A673 (cell line): Measurements from ENCODE around the gene RNASEH2A. TPM values are rescaled to one million over a fixed set of nuclear protein-coding genes. Genes with fewer than 3 reads are reported as not detected.

Experiments used
- BruUV-seq: library from RNA; stranded (reverse); fragments of 400-500 nt; replicated peaks from 2 replicates; lab custom pipeline; 2021; lab: Mats Ljungman, UMichigan
- CTCF ChIA-PET: fragments of 300-600 bp; sonication (Branson Sonifier 250); formaldehyde crosslinking; loops from one replicate; lab custom pipeline; 2022; ENCODE audit warnings: antibody characterized with exemption; lab: Charles Lee
- POLR2A ChIA-PET: fragments of 300-600 bp; sonication (Branson Sonifier 250); formaldehyde crosslinking; loops from one replicate; lab custom pipeline; 2022; ENCODE audit warnings: antibody characterized with exemption; ENCODE audit not compliant: low non-redundant PET; lab: Charles Lee
- DNase-seq: peaks from one replicate; pipeline ENCODE4 v3.0.0-alpha.2; 2015; ENCODE audit warnings: low spot score
- H3K27ac ChIP-seq: fragments of 200-600 bp; sonication (generic); 2 replicates; pipeline ENCODE4 v1.5.1; 2016; ENCODE audit warnings: mixed run types, low read depth, mild to moderate bottlenecking, mixed read lengths, antibody characterized with exemption, low read length; ENCODE audit not compliant: poor library complexity, severe bottlenecking
- H3K27me3 ChIP-seq: fragments of 200-600 bp; sonication (generic); replicated peaks from 2 replicates; pipeline ENCODE4 v1.6.1; 2017; ENCODE audit warnings: mixed run types, low read depth, mild to moderate bottlenecking, mixed read lengths, antibody characterized with exemption, low read length; ENCODE audit not compliant: insufficient read depth, poor library complexity
- H3K36me3 ChIP-seq: fragments of 200-600 bp; sonication (generic); 2 replicates; pipeline ENCODE4 v1.6.1; 2016; ENCODE audit warnings: mixed run types, mild to moderate bottlenecking, mixed read lengths, antibody characterized with exemption, low read length; ENCODE audit not compliant: insufficient read depth, poor library complexity, severe bottlenecking
- H3K4me1 ChIP-seq: fragments of 200-600 bp; sonication (generic); 2 replicates; pipeline ENCODE4 v1.6.1; 2017; ENCODE audit warnings: mixed run types, mild to moderate bottlenecking, mixed read lengths, antibody characterized with exemption, low read length; ENCODE audit not compliant: insufficient read depth, poor library complexity, severe bottlenecking
- H3K4me3 ChIP-seq: fragments of 200-600 bp; sonication (generic); 2 replicates; pipeline ENCODE4 v1.5.1; 2016; ENCODE audit warnings: low read depth, mixed run types, mild to moderate bottlenecking, mixed read lengths, low read length; ENCODE audit not compliant: poor library complexity, severe bottlenecking
- H3K9me3 ChIP-seq: fragments of 200-600 bp; sonication (generic); 2 replicates; pipeline ENCODE4 v1.6.1; 2016; ENCODE audit warnings: mixed run types, low read depth, mild to moderate bottlenecking, mixed read lengths, antibody characterized with exemption, low read length; ENCODE audit not compliant: poor library complexity, severe bottlenecking
- EZH2 ChIP-seq: fragments of 200-600 bp; sonication (generic); IDR thresholded peaks from 2 replicates; pipeline ENCODE4 v1.6.1; 2017; ENCODE audit warnings: borderline replicate concordance, low read depth, mild to moderate bottlenecking, mixed read lengths, antibody characterized with exemption, low read length; ENCODE audit not compliant: poor library complexity, severe bottlenecking
- intact Hi-C: fragments of 100-400 bp; cut with micrococcal nuclease; formaldehyde crosslinking; loops from one replicate; pipeline ENCODE4 v1.10.0; 2022; ENCODE audit not compliant: unreplicated experiment
- total RNA-seq: library from RNA; stranded (reverse); gene quantifications from 2 replicates; pipeline ENCODE4 v1.2.3, GENCODE V29; 2021
- TF ChIP-seq, protein P1 (sequence below): fragments of 300-800, 200-600 bp; sonication (generic); conservative IDR thresholded peaks from 2 replicates; pipeline ENCODE4 v1.5.1; 2017; ENCODE audit warnings: low read depth, mild to moderate bottlenecking, antibody characterized with exemption, low read length, moderate library complexity, mixed read lengths

Gene RNASEH2A
- total RNA-seq, 1 experiment from 2014 or later, result 99.7 TPM

DNA sequence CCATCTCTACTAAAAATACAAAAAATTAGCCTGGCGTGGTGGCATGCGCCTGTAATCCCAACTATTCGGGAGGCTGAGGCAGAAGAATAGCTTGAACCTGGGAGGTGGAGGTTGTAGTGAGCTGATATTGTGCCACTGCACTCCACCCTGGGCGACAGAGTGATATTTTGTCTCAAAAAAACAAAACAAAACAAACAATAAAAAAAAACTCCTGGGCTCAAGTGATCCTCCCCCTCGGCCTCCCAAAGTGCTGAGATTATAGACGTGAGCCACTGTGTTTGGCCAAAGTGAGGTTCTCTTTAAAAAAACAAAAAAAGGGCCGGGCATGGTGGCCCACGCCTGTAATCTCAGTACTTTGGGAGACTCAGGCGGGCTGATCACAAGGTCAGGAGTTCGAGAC lies 18.9 kb upstream of the RNASEH2A start:
- intact Hi-C loops, result no loop called here
- Histone ChIP-seq H3K27ac (no peak overlapping the region), H3K27me3 (no peaks in the 10 kb centered on the region), H3K9me3 (no peaks in the 10 kb centered on the region), H3K36me3 (no peaks in the 10 kb centered on the region), H3K4me3 (no peak overlapping the region), H3K4me1 (peaks cover 51% of the 10 kb centered on the region)
- BruUV-seq, result no TSS peak
- DNase-seq, result no peak
- ChIA-PET POLR2A (no interaction called here), CTCF (no interaction called here)
- TF ChIP-seq, protein P1, sequence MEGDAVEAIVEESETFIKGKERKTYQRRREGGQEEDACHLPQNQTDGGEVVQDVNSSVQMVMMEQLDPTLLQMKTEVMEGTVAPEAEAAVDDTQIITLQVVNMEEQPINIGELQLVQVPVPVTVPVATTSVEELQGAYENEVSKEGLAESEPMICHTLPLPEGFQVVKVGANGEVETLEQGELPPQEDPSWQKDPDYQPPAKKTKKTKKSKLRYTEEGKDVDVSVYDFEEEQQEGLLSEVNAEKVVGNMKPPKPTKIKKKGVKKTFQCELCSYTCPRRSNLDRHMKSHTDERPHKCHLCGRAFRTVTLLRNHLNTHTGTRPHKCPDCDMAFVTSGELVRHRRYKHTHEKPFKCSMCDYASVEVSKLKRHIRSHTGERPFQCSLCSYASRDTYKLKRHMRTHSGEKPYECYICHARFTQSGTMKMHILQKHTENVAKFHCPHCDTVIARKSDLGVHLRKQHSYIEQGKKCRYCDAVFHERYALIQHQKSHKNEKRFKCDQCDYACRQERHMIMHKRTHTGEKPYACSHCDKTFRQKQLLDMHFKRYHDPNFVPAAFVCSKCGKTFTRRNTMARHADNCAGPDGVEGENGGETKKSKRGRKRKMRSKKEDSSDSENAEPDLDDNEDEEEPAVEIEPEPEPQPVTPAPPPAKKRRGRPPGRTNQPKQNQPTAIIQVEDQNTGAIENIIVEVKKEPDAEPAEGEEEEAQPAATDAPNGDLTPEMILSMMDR, result no peak
- TF ChIP-seq EZH2, result no peak

DNA sequence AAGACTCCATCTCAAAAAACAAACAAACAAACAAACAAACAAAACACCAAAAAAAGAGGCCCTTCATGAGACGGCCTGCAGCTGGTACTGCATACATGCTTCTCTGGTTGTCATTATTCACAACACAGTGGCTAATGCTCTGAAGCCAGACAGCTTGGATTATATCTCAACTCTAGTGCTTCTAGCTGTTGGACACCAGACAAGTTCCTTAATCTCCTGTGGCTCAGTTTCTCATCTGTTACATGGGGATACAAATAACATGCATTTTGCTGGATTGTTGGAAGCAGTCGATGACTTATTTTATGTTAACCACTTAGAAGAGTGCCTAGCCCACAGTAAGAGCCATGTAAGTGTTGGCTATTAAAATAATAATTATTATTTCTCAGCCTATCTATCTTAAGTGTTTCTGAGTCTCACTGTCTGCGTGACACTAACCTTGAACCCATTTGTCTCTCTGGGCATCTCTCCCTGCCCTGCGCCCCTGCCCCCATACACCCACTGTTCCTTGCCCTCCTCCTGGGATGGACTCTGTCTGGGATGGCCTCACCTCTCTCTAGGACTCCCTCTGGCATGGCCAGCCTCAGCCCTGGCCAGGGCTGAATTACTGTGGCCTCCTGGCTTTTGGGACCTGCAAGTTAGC lies 18.2 kb upstream of the RNASEH2A start:
- Histone ChIP-seq H3K9me3 (no peaks in the 10 kb centered on the region), H3K36me3 (no peaks in the 10 kb centered on the region), H3K4me1 (peaks cover 45% of the 10 kb centered on the region), H3K4me3 (no peak overlapping the region), H3K27me3 (no peaks in the 10 kb centered on the region), H3K27ac (peak overlapping the region; percentile 98)
- ChIA-PET CTCF (no interaction called here), POLR2A (no interaction called here)
- DNase-seq, result no peak
- intact Hi-C loops, result no loop called here
- no peak for TF ChIP-seq EZH2
- TF ChIP-seq, protein P1, result no peak
- BruUV-seq, result TSS peak; percentile 36

DNA sequence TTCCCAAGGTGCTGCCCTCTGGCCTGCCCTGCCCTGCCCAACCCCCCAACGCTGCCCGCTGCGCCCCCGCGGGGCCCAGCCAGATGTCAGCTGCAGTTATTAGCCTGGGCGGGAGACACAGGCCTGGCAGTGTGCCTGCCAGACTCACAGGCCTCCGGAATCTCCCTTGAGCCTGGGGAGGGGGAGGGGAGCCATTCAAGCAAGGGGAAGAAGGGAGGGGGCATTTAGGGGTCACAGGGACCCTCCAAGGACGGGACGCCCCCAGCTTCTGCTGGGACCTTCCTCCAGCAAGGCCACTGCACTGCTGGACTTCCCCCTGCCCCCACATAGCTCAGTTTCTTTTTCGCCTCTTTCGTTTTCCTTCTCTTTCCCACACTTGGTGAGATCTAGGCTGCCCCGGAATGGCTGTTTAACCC lies 17.7 kb upstream of the RNASEH2A start:
- peak; percentile 71 for DNase-seq
- POLR2A ChIA-PET, result no interaction called here
- TF ChIP-seq, protein P1, result no peak
- TF ChIP-seq EZH2, result no peak

More for the DNA sequence above, 17.7 kb upstream of the RNASEH2A start:
- Histone ChIP-seq H3K4me1 (peaks cover 40% of the 10 kb centered on the region), H3K4me3 (peak overlapping the region; percentile 59), H3K36me3 (no peaks in the 10 kb centered on the region), H3K27me3 (no peaks in the 10 kb centered on the region), H3K9me3 (no peaks in the 10 kb centered on the region), H3K27ac (peak overlapping the region; percentile 98)
- BruUV-seq, result no TSS peak
- intact Hi-C loops, result no loop called here
- CTCF ChIA-PET, result no interaction called here
